GM11168 (cell line): ENCODE measurements around the gene DHRS11.

Experiments used
- in situ Hi-C: fragments of 300-500 bp; cut with MboI; formaldehyde crosslinking; loops from one replicate; pipeline ENCODE4 v1.12.0; 2022; ENCODE audit warnings: low sequenced_read_pairs; ENCODE audit not compliant: unreplicated experiment

The DHRS11 gene

DNA sequence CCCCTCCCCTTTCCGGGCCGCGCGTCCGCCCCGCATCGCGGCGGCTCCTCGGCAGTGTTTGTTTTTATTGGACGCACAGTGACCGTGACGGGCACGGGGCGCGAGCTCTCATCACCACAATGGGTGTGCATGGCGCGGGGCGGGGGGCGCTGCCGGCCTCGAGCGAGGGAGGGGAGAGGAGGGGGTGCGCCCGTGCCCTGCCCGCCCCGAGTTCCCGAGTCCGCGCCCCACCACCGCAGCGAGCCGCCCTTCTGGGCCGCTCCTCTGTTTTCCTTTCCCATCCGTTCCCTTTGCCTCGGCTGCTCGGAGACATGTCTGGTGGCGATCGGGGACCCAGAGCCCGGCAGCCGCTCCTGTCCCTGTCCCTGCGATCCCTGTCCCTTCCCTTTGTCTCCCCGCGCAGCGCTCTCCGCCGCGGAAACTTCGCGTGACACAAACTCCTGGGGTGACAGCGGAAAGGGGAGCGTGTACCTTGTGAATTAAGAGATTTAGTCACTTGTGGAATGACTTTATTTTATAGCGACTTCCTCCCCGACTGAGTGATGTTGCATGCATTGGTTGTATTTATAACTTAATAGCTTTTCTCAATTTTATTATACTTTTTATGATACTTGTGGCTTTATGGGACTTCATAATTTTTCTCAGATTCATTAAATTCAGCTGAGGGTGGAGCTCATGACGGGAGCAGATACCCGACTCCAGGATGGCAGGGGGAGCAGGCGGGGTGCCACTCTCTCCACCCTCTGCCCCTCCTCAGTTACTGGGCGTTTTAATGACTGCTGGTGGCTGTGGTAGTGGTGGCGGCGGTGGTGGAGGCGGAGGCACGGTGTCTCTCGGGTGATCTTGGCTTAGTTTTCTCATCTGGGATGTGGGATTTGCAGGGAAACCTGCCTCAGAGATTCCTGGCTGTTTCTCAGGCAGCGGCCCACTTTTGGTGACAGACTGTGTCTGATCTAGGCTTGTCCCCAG lies 50.5 kb downstream of the DHRS11 start:
- in situ Hi-C loops = loop anchor here (25.0 kb wide), 2 partner anchors 420 to 595 kb away; no protein-coding TSS in a partner anchor

DNA sequence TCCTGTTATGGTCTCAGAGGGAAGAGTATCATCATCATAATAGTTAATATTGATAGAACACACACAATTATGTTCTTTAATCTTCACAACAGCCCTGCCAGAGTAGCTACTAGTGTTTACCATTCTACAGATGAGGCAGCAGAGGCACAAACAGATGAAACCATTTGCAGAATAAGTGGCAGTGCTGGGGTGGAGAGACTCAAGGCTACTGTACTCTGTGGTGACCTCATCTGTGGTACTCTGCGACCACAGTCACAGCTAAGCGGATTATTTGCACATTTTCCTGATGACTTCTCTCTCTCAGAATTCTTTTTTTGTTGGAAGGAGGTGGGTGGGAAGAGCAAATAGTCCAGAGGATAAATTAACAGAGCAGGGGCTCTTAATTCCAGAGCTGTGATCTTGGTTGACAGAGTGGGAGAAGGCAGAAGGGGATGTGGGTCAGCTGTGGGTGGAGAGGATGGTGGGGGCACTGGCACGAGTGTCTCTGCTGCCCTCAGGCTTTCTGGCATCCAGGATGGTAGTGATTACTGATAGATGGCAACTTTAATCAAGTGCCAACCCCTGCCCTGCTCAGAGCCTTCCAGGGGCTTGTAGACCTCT lies 51.5 kb downstream of the DHRS11 start:
- in situ Hi-C loops = loop anchor here (25.0 kb wide), 2 partner anchors 419 to 594 kb away; no protein-coding TSS in a partner anchor

DNA sequence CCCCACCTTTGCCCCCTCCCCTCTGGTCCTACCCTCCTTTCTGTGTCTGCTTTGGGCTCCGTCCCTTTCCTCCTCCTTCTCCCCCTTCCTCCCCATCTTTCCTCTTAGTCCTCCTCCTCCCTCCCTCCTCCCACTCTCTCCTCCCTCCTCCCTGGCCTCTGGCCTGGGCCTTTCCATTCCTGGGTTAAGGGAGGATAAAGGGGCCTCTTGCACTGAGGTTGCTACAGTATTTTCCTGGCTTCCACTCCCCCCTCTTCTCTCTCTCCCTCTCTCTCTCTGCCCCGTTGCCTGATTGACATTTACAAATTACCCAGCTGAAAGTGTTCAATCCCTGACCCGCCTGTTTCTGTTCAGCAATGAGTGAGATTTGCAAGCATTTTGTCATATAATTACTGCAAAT lies 53.7 kb downstream of the DHRS11 start:
- in situ Hi-C loops = loop anchor here (25.0 kb wide), 2 partner anchors 417 to 592 kb away; no protein-coding TSS in a partner anchor

DNA sequence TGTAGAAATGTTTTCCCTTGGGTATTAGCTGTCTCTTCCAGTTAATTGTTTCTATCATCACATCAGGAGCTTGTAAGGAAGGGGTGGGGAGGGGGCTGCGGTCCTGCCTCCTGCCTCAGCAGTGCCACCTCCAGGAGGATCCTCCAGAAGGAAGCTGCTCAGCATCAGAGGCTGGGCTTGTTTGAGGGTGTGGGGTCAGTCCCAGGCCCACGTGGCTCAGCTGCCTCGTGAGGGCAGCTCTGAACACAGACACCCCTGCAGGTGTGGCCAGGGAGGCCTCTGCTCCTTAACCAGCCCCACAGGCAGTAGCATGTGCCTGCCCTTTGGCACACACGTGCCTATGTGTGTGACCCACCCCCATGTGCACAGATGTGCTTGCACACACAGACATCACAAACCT lies 56.0 kb downstream of the DHRS11 start:
- in situ Hi-C loops = loop anchor here (25.0 kb wide), 2 partner anchors 415 to 590 kb away; no protein-coding TSS in a partner anchor

DNA sequence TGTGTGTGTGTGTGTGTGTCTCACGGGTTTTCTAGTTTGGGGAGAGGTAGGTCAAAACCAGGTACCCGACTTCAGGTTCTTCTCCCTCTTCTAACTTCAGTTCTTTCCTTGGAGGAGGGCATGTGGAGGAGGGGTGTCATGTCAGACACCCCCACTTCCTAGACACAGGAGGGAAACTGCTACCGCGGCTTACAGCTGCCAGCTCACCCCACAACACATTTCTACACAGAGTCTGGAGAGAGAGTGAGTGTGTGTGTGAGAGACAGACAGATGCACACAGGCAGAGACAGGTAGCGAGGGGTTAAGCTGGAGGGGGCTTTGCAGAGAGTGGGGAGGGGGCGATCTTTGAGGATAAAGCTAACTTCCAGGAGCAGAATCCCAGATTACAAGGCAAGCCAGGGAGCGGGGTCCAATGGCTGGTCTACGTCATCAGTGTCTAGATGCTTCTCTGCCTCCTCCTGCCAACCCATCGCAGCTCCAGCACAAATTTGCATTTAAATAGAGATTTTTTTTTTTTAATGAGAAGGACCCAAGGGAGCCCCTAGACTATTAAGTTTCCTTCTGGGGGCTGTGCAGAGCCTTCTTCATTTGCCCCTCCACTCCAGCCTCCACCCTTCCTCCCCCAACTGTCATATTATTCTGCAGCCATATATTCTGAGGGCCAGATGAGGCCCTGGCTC lies 58.6 kb downstream of the DHRS11 start:
- in situ Hi-C loops = no loop called here
